Right ventricle myocardium inferior (tissue), 1 donor: ENCODE results near the gene RNF114. TPM values are rescaled to one million over a fixed set of nuclear protein-coding genes. Genes with fewer than 3 reads are reported as not detected.
A peak's percentile ranks its signal among the peaks of the same experiment; 100 is the strongest.

Experiments used
- ATAC-seq: fragments of 200-7000 bp; cut with Tn5 transposase; one replicate; pipeline ENCODE4 v1.9.1; 2020; ENCODE audit warnings: mild to moderate bottlenecking, moderate library complexity
- DNase-seq: peaks from one replicate; pipeline ENCODE4 v3.0.0; 2021; ENCODE audit errors: missing footprints
- intact Hi-C: fragments of 100-400 bp; cut with DNase I; formaldehyde crosslinking; loops from one replicate; pipeline ENCODE4 v1.11.0; 2022
- total RNA-seq: library from RNA; stranded (reverse); fragmentation: NEBNext Ultra II Directional; extraction: Animal tissue kit (Norgen Biotek cat#: 25700); gene quantifications from one replicate; pipeline ENCODE4 v1.2.1, GENCODE V29; 2021
- donor health status: DM: no; HTN: yes; CAD: no; lungs with severe emphysema.

RNF114 gene
- total RNA-seq, 1 donor from 2014 or later: 47.6 TPM

GRCh38 chr20:49916146-49917002 lies 19.8 kb upstream of the RNF114 start:
- no peak for ATAC-seq
- intact Hi-C loops: loop anchor here (5.0 kb wide), 1 partner anchor 304 kb away; no protein-coding TSS in a partner anchor
- no peak for DNase-seq

DNA sequence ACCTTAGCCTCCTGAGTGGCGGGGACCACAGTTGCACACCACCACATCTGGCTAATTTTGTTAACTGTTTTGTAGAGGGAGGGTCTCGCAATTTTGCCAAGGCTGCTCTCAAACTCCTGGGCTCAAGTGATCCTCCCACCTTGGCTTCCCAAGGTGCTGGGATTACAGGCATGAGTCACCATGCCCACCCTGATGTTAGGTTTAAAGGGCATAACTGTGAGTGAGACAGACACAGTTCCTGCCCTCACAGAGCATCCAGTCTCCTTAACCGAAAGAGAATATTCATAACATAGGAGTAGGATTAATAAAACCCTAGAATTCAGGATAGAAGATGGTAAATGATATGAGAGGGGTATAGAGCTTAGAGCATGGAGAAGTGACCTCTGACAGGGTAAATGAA lies 17.8 kb upstream of the RNF114 start:
- ATAC-seq (no peak), DNase-seq (no peak)
- intact Hi-C loops: loop anchor here (5.0 kb wide), 1 partner anchor 306 kb away; no protein-coding TSS in a partner anchor

DNA sequence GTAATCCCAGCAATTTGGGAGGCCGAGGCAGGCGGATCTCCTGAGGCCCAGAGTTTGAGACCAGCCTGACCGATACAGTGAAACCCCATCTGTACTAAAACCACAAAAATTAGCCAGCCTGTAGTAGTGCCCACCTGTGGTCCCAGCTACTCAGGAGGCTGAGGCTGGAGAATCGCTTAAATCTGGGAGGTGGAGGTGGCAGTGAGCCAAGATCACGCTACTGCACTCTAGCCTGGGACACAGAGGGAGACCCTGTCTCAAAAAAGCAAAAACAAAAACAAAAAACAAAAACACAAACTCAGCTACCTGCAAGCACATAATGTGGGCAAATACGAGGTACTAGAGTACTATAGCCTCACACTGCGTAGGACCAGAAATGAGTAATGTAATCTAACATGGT lies 17.2 kb upstream of the RNF114 start:
- intact Hi-C loops: loop anchor here (5.0 kb wide), 1 partner anchor 307 kb away; no protein-coding TSS in a partner anchor
- no peak for ATAC-seq
- no peak for DNase-seq

DNA sequence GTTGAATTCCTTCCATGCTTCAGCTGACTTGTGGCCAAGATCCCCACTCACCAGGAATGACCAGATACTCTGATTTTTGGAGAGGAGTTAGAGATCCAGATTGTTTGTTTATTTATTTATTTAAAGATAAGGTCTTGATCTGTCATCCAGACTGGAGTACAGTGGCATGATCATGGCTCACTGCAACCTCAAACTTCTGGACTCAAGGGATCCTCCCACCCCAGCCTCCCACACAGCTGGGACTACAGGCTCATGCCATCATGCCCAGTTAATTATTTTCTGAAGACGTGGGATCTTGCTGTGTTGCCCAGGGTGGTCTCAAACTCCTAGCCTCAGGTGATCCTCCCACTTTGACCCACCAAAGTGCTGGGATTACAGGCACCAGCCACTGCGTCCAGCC lies 16.7 kb upstream of the RNF114 start:
- DNase-seq (no peak), ATAC-seq (no peak)
- intact Hi-C loops: loop anchor here (5.0 kb wide), 1 partner anchor 307 kb away; no protein-coding TSS in a partner anchor

- ATAC-seq (no peak), DNase-seq (no peak)
- intact Hi-C loops: no loop called here
These were observed 11.9 kb upstream of the RNF114 start for GRCh38 chr20:49924247-49924646.

GRCh38 chr20:49925901-49926454 lies 10.2 kb upstream of the RNF114 start:
- intact Hi-C loops: no loop called here
- DNase-seq: no peak
- no peak for ATAC-seq

DNA sequence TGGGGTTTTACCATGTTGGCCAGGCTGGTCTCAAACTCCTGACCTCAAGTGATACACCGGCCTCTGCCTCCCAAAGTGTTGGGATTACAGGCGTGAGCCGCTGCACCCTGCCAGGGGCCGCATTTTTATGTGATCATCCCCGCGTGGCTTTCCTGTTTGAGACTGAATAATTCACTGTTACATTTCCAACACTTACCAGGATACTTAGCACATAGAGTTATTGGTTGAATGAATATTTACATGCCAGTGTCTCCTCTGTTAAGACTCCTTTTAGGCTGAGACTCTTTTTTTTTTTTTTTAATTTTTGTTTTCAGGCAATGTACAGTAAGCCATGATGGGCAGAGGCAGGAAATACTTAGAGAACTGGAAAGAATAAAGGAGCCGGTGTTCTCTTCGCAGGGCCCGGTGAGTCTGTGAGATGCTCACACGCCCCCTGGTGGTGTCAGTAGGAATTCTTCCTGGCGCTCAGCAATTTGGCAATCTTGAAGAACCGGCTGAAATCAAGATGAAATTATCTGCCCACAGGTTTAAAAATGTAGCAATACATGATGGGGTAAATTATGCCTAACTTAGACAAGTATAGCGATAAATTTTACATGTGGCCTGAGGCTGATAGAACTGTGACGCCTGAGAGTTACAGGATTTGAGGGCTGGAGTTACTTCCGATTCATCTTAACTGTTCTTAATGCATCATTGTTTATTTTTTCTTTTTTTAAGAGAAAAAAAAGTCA lies 7.6 kb upstream of the RNF114 start:
- peak; percentile 76 for ATAC-seq

GRCh38 chr20:49929142-49929494 lies 7.1 kb upstream of the RNF114 start:
- DNase-seq: no peak
- intact Hi-C loops: no loop called here
- ATAC-seq: no peak

More for the DNA sequence above, 7.6 kb upstream of the RNF114 start:
- no peak for DNase-seq
- intact Hi-C loops: no loop called here

GRCh38 chr20:49935746-49936152 lies 448 bp upstream of the RNF114 start:
- intact Hi-C loops: no loop called here
- ATAC-seq: peak; percentile 9
- no peak for DNase-seq

GRCh38 chr20:49937027-49937929 lies 1.1 kb downstream of the RNF114 start:
- ATAC-seq: no peak
- intact Hi-C loops: no loop called here
- no peak for DNase-seq

GRCh38 chr20:49938173-49939163 lies 2.3 kb downstream of the RNF114 start:
- no peak for ATAC-seq
- no peak for DNase-seq
- intact Hi-C loops: no loop called here

GRCh38 chr20:49941456-49941855 lies 5.3 kb downstream of the RNF114 start:
- no peak for ATAC-seq
- intact Hi-C loops: no loop called here
- DNase-seq: no peak

GRCh38 chr20:49942303-49942702 lies 6.1 kb downstream of the RNF114 start:
- no peak for ATAC-seq
- intact Hi-C loops: no loop called here
- DNase-seq: no peak

DNA sequence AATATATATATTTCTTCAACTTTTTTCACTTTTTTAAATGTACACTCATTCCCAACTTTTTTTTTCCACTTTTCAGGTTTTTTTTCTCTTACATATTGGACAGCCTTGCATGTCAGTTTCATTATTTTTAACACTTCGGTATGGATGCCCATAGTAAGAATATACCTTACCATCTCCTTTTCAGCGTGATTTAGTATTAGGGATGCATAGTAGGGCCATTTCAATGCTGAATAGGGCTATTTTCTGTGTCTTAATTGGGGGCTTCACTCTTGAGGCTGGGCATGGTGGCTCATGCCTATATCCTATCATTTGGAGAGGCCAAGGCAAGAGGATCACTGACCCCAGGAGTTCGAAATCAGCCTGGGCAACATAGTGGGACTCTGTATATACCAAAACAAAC lies 6.7 kb downstream of the RNF114 start:
- ATAC-seq: no peak

DNA sequence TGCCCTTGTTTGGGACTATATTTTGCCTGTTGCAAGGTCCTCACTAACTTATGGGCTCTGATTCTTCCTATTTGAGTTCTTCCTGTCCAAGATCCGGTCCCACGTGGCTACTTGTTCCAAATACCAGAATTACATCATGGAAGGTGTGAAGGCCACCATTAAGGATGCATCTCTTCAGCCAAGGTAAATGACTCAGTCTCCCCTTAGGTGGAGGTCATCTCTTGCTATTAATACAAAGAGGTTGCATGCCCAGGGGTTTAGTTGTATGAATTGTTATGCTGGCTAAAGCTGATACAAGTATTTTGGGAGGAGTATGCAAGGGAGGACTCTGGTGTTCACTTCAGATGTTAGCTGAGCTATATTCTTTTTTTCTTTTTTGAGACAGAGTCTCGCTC lies 9.1 kb downstream of the RNF114 start:
- ATAC-seq: no peak
- intact Hi-C loops: no loop called here
- no peak for DNase-seq

More for the DNA sequence above, 6.7 kb downstream of the RNF114 start:
- no peak for DNase-seq
- intact Hi-C loops: no loop called here

GRCh38 chr20:49945701-49946477 lies 9.7 kb downstream of the RNF114 start:
- ATAC-seq (no peak), DNase-seq (no peak)
- intact Hi-C loops: no loop called here

DNA sequence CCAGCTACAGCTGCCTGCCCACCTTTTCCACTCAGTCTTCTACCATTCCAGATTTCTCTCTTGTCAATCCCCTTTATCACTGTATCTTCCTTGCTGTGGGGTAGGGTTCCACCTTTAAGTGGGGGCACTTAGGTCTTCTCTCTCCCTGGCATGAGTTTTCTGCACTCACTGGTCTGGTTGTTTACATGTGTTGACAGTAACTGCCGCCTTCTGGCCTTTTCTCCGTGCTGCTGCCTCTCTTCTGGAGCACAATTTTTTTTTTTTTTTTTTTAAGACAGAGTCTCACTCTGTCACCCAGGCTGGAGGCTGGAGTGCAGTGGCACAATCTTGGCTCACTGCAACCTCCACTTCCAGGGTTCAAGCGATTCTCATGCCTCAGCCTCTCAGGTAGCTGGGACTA lies 12.0 kb downstream of the RNF114 start:
- no peak for DNase-seq
- ATAC-seq: no peak
- intact Hi-C loops: no loop called here
